A549 treated with CpdA at 1 μM for 4 hours (cell line): ENCODE data around the gene SYDE1. TPM values are rescaled to one million over a fixed set of nuclear protein-coding genes. Genes with fewer than 3 reads are reported as not detected.

ENCODE experiments used
- total RNA-seq: library from RNA; stranded (reverse); fragments of 200-300 nt; extraction: Qiagen RNA extraction; gene quantifications from 5 replicates; pipeline ENCODE4 v1.2.3, GENCODE V29; 2022; ENCODE audit warnings: low read depth

SYDE1 gene
- 13.0 to 17.7 TPM (median 13.8 TPM) in 5 replicates for total RNA-seq

GRCh38 chr19:15107061-15108010 lies at the start of gene SYDE1:
TSS of gene SYDE1 (plus strand) at chr19:15107401. CDS start at chr19:15107434, 33 bp downstream.

GRCh38 chr19:15081911-15082310 lies 25.3 kb upstream of the SYDE1 start, which contains the start of gene OR1I1:
TSS of gene OR1I1 (plus strand) at chr19:15082211. CDS start at chr19:15087066, 4,855 bp downstream.

Other genes starting within 250 kb of the SYDE1 start
- not detected in 5 replicates for gene OR7A17, start 221.3 kb upstream of the SYDE1 start, total RNA-seq
- not detected in 5 replicates for gene OR7C2, start 165.9 kb upstream of the SYDE1 start, total RNA-seq
- not detected in 5 replicates for gene SLC1A6, start 127.5 kb upstream of the SYDE1 start, total RNA-seq
- gene CASP14, start 57.9 kb upstream of the SYDE1 start, total RNA-seq = not detected in 5 replicates
- not detected in 5 replicates for gene OR1I1, start 25.2 kb upstream of the SYDE1 start, total RNA-seq
- 5.9 to 9.0 TPM (median 8.6 TPM) in 5 replicates for gene NOTCH3, start 93.6 kb downstream of the SYDE1 start, total RNA-seq
- 0.05 to 0.13 TPM (median 0.09 TPM) in 3 of 5 replicates, not detected in the others for gene EPHX3, start 125.0 kb downstream of the SYDE1 start, total RNA-seq
- gene BRD4, start 225.1 kb downstream of the SYDE1 start, total RNA-seq = 26.1 to 30.7 TPM (median 26.7 TPM) in 5 replicates